Measurements from ENCODE around the gene PHYHD1. TPM values are rescaled to one million over a fixed set of nuclear protein-coding genes. Genes with fewer than 3 reads are reported as not detected.

The PHYHD1 gene
- total and polyA plus RNA-seq, 2 of the 13 experiments (the other 11 are each of a cell fraction or from before 2014, with no cell fraction given), result 10.6 to 25.3 TPM

GRCh38 chr9:128917151-128917849, 3.5 kb upstream of the PHYHD1 start (continued):
- TF ChIP-seq IKZF5 (CRISPR knock-in tag; IDR thresholded peaks at IDR 0.05) (peak; percentile 87), CBX5 (CRISPR knock-in tag; IDR thresholded peaks at IDR 0.05; ENCODE audit: borderline replicate concordance) (0 out of 2 replicates have a peak, but pooled peaks have one; percentile 18), NPAS2 (CRISPR knock-in tag; IDR thresholded peaks at IDR 0.05; ENCODE audit: borderline replicate concordance) (no peak), ARHGAP35 (CRISPR knock-in tag; IDR thresholded peaks at IDR 0.05; ENCODE audit: borderline replicate concordance) (no peak), ZFP36L1 (CRISPR knock-in tag; IDR thresholded peaks at IDR 0.05) (no peak), ZBTB1 (CRISPR knock-in tag; IDR thresholded peaks at IDR 0.05; ENCODE audit: borderline replicate concordance) (no peak), ZNF143 (CRISPR knock-in tag; IDR thresholded peaks at IDR 0.05) (no peak), ZNF230 (CRISPR knock-in tag; IDR thresholded peaks at IDR 0.05) (0 out of 2 replicates have a peak, but pooled peaks have one; percentile 58), STAT5B (CRISPR knock-in tag; IDR thresholded peaks at IDR 0.05) (no peak), FOXP4 (CRISPR knock-in tag; IDR thresholded peaks at IDR 0.05) (peak; percentile 87), HDAC6 (IDR thresholded peaks at IDR 0.05; ENCODE audit: low read depth, low read length) (no peak), ZSCAN25 (CRISPR knock-in tag; IDR thresholded peaks at IDR 0.05) (0 out of 2 replicates have a peak, but pooled peaks have one; percentile 66), ELF4 (CRISPR knock-in tag; IDR thresholded peaks at IDR 0.05; ENCODE audit: borderline replicate concordance) (peak; percentile 71; the same call in 1 of the 2 replicates), KAT8 (CRISPR knock-in tag; IDR thresholded peaks at IDR 0.05) (peak; percentile 52; the same call in 1 of the 2 replicates), ZNF577 (CRISPR knock-in tag; IDR thresholded peaks at IDR 0.05; ENCODE audit: borderline replicate concordance, low read depth) (no peak), SSRP1 (CRISPR knock-in tag; IDR thresholded peaks at IDR 0.05) (no peak), NFIC (IDR thresholded peaks at IDR 0.05; ENCODE audit: low read length) (peak; percentile 63), XBP1 (CRISPR knock-in tag; IDR thresholded peaks at IDR 0.05) (no peak), HNF1A (IDR thresholded peaks at IDR 0.05; ENCODE audit: low read depth) (no peak), HNF1A (CRISPR knock-in tag; IDR thresholded peaks at IDR 0.05; ENCODE audit: borderline replicate concordance) (no peak), ARNT (IDR thresholded peaks at IDR 0.05) (no peak)
- TF ChIP-seq, protein P1, sequence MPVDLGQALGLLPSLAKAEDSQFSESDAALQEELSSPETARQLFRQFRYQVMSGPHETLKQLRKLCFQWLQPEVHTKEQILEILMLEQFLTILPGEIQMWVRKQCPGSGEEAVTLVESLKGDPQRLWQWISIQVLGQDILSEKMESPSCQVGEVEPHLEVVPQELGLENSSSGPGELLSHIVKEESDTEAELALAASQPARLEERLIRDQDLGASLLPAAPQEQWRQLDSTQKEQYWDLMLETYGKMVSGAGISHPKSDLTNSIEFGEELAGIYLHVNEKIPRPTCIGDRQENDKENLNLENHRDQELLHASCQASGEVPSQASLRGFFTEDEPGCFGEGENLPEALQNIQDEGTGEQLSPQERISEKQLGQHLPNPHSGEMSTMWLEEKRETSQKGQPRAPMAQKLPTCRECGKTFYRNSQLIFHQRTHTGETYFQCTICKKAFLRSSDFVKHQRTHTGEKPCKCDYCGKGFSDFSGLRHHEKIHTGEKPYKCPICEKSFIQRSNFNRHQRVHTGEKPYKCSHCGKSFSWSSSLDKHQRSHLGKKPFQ (CRISPR knock-in tag; IDR thresholded peaks at IDR 0.05; ENCODE audit: insufficient replicate concordance), result peak; percentile 50
